Measurements from ENCODE around the gene ULK1.

The ULK1 gene

DNA sequence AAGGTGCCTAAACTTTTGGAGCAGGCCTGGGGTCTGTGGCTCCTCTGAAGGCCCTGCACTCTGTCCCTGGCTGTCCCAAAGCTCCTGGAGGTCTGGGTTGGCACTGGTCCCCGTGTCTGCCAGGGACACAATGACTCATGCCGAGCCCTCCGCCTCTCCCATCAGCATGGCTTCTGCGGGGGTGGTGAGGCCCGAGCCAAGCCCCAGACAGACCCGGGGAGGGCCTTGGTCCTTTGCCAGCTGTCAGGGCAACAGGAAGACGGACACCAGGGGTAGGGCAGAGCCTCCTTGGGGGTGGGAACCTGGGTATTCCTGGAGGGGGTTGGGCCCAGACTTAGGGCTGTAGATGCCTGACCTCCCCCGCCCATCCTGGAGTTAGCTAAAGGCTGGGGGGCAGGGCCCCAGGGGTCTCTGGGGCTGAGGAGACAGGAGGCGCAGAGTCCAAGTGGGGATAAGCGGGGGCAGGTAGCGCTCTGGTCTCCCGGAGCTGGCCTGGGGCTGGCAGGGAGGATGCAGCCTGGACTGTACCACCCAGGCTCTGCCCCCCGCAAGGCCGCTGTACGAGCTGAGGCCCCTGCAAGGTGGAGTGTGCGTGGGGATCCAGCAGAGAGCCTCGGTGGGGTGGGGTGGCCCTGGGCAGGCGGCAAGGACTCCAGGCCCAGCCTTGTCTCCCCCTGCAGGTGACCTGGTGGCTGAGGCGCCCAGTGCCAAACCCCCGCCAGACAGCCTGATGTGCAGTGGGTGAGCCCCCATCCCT lies 18.3 kb downstream of the ULK1 start:
- H2AFZ ChIP-seq (ENCODE audit: low read length), result no peak overlapping the region
- H3K27me3 ChIP-seq (ENCODE audit: insufficient read depth, low read length), result no peaks in the 10 kb centered on the region
- H3K27ac ChIP-seq (ENCODE audit: low read depth, low read length, poor library complexity, severe bottlenecking), result no peak overlapping the region
- H3K9me2 ChIP-seq (ENCODE audit: low read depth, low read length), result no peaks in the 10 kb centered on the region
- no peaks in the 10 kb centered on the region for H3F3A ChIP-seq (ENCODE audit: insufficient read depth, low read length)
- H3K4me2 ChIP-seq (ENCODE audit: low read length), result no peak overlapping the region
- TF ChIP-seq, protein P1, sequence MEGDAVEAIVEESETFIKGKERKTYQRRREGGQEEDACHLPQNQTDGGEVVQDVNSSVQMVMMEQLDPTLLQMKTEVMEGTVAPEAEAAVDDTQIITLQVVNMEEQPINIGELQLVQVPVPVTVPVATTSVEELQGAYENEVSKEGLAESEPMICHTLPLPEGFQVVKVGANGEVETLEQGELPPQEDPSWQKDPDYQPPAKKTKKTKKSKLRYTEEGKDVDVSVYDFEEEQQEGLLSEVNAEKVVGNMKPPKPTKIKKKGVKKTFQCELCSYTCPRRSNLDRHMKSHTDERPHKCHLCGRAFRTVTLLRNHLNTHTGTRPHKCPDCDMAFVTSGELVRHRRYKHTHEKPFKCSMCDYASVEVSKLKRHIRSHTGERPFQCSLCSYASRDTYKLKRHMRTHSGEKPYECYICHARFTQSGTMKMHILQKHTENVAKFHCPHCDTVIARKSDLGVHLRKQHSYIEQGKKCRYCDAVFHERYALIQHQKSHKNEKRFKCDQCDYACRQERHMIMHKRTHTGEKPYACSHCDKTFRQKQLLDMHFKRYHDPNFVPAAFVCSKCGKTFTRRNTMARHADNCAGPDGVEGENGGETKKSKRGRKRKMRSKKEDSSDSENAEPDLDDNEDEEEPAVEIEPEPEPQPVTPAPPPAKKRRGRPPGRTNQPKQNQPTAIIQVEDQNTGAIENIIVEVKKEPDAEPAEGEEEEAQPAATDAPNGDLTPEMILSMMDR (IDR thresholded peaks at IDR 0.05; ENCODE audit: low read length), result no peak
- no peak for TF ChIP-seq EZH2 (IDR thresholded peaks at IDR 0.05; ENCODE audit: borderline replicate concordance, low read length)
- no peaks in the 10 kb centered on the region for H4K20me1 ChIP-seq (ENCODE audit: insufficient read depth, low read length)
- H3K9me3 ChIP-seq (ENCODE audit: low read length), result no peaks in the 10 kb centered on the region
- no peak overlapping the region for H3K4me3 ChIP-seq (ENCODE audit: low read depth, low read length, poor library complexity, severe bottlenecking)
- no peaks in the 10 kb centered on the region for H3K4me1 ChIP-seq (ENCODE audit: insufficient read depth, low read length, severe bottlenecking)
- H3K79me2 ChIP-seq (ENCODE audit: insufficient read depth, low read length), result no peaks in the 10 kb centered on the region
- peaks cover 4% of the 10 kb centered on the region for H3K36me3 ChIP-seq (ENCODE audit: insufficient read depth, low read length)
- H3K9ac ChIP-seq (ENCODE audit: low read length), result no peak overlapping the region

DNA sequence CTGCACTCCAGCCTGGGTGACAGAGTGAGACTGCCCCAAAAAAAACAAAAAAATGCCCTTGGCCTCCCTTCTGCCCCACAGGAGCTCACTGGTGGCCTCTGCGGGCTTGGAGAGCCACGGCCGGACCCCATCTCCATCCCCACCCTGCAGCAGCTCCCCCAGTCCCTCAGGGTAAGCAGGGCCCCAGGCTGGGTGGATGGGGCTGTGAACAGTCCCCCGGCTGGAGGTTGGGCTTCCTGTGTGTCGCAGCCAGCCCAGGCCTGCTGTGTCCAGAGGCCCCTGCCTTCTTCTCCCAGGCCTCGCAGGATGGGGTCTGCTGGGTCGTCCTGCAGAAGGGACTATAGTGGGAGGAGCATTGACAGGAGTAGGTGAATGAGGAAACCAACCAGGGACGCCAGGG lies 19.2 kb downstream of the ULK1 start:
- Histone ChIP-seq H4K20me1 (ENCODE audit: insufficient read depth, low read length) (no peaks in the 10 kb centered on the region), H3K27me3 (ENCODE audit: insufficient read depth, low read length) (no peaks in the 10 kb centered on the region), H3K4me1 (ENCODE audit: insufficient read depth, low read length, severe bottlenecking) (no peaks in the 10 kb centered on the region), H3K36me3 (ENCODE audit: insufficient read depth, low read length) (peaks cover 4% of the 10 kb centered on the region), H3F3A (ENCODE audit: insufficient read depth, low read length) (no peaks in the 10 kb centered on the region), H3K9ac (ENCODE audit: low read length) (no peak overlapping the region), H3K4me3 (ENCODE audit: low read depth, low read length, poor library complexity, severe bottlenecking) (no peak overlapping the region), H3K27ac (ENCODE audit: low read depth, low read length, poor library complexity, severe bottlenecking) (no peak overlapping the region), H3K9me3 (ENCODE audit: low read length) (no peaks in the 10 kb centered on the region), H2AFZ (ENCODE audit: low read length) (no peak overlapping the region), H3K79me2 (ENCODE audit: insufficient read depth, low read length) (no peaks in the 10 kb centered on the region), H3K4me2 (ENCODE audit: low read length) (no peak overlapping the region), H3K9me2 (ENCODE audit: low read depth, low read length) (no peaks in the 10 kb centered on the region)
- TF ChIP-seq EZH2 (IDR thresholded peaks at IDR 0.05; ENCODE audit: borderline replicate concordance, low read length), result no peak
- TF ChIP-seq, protein P1 (IDR thresholded peaks at IDR 0.05; ENCODE audit: low read length), result no peak

DNA sequence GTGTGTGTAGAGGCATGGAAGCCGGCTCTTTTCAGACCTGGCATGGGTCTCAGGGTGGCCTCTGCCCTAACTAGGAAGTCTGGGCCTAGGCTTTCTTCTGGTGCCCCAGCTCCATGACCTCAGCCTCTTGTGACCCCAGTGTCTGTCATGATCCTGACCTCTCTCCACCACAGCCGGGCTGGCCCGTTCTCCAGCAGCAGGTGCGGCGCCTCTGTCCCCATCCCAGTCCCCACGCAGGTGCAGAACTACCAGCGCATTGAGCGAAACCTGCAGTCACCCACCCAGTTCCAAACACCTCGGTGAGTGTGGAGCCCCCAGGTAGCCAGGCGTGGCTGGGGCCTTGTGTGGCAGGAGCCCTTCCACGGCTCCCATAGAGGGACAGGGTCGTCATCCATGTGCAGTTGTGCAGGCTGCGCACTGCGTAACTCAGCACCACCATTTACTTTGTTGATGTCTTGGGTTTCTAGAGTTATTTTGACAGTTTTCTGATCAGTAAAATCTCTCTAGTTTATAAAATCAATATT lies 19.8 kb downstream of the ULK1 start:
- no peaks in the 10 kb centered on the region for H3K27me3 ChIP-seq (ENCODE audit: insufficient read depth, low read length)
- H2AFZ ChIP-seq (ENCODE audit: low read length), result no peak overlapping the region
- no peak overlapping the region for H3K27ac ChIP-seq (ENCODE audit: low read depth, low read length, poor library complexity, severe bottlenecking)
- H3K4me2 ChIP-seq (ENCODE audit: low read length), result no peak overlapping the region
- no peaks in the 10 kb centered on the region for H3K79me2 ChIP-seq (ENCODE audit: insufficient read depth, low read length)
- no peaks in the 10 kb centered on the region for H3K9me3 ChIP-seq (ENCODE audit: low read length)
- H3K36me3 ChIP-seq (ENCODE audit: insufficient read depth, low read length), result peaks cover 4% of the 10 kb centered on the region
- H3K9ac ChIP-seq (ENCODE audit: low read length), result no peak overlapping the region
- no peaks in the 10 kb centered on the region for H3K4me1 ChIP-seq (ENCODE audit: insufficient read depth, low read length, severe bottlenecking)
- no peaks in the 10 kb centered on the region for H3K9me2 ChIP-seq (ENCODE audit: low read depth, low read length)
- TF ChIP-seq, protein P1 (IDR thresholded peaks at IDR 0.05; ENCODE audit: low read length), result no peak
- no peak for TF ChIP-seq EZH2 (IDR thresholded peaks at IDR 0.05; ENCODE audit: borderline replicate concordance, low read length)
- H3K4me3 ChIP-seq (ENCODE audit: low read depth, low read length, poor library complexity, severe bottlenecking), result no peak overlapping the region
- H3F3A ChIP-seq (ENCODE audit: insufficient read depth, low read length), result no peaks in the 10 kb centered on the region
- no peaks in the 10 kb centered on the region for H4K20me1 ChIP-seq (ENCODE audit: insufficient read depth, low read length)
